Neuronal stem cell (in vitro differentiated cells): ENCODE measurements around the gene KSR2.

Experiments used
- DNase-seq: peaks from one replicate; pipeline ENCODE4 v3.0.0-alpha.2; 2013; ENCODE audit warnings: low spot score
- H2AFZ ChIP-seq: one replicate; pipeline ENCODE4 v1.6.1; 2013; ENCODE audit warnings: mild to moderate bottlenecking, low read length, inconsistent platforms
- H2AK5ac ChIP-seq: 2 replicates; pipeline ENCODE4 v1.6.1; 2013; ENCODE audit warnings: low read depth, mild to moderate bottlenecking, inconsistent platforms, low read length, moderate library complexity, mixed read lengths
- H2BK120ac ChIP-seq: 2 replicates; pipeline ENCODE4 v1.6.1; 2013; ENCODE audit warnings: low read depth, mild to moderate bottlenecking, inconsistent platforms, low read length, moderate library complexity, mixed read lengths
- H2BK12ac ChIP-seq: one replicate; pipeline ENCODE4 v1.6.1; 2013; ENCODE audit warnings: low read length, inconsistent platforms
- H2BK15ac ChIP-seq: 2 replicates; pipeline ENCODE4 v1.6.1; 2013; ENCODE audit warnings: mild to moderate bottlenecking, low read length, inconsistent platforms, mixed read lengths
- H2BK5ac ChIP-seq: one replicate; pipeline ENCODE4 v1.6.1; 2013; ENCODE audit warnings: inconsistent platforms, mild to moderate bottlenecking, low read length, moderate library complexity
- H3K14ac ChIP-seq: one replicate; pipeline ENCODE4 v1.6.1; 2013; ENCODE audit warnings: low read length, inconsistent platforms
- H3K18ac ChIP-seq: 2 replicates; pipeline ENCODE4 v1.6.1; 2013; ENCODE audit warnings: low read length, inconsistent platforms
- H3K23ac ChIP-seq: 2 replicates; pipeline ENCODE4 v1.6.1; 2013; ENCODE audit warnings: low read depth, mild to moderate bottlenecking, mixed read lengths, low read length, inconsistent platforms; ENCODE audit not compliant: poor library complexity
- H3K27ac ChIP-seq: replicated peaks from 3 replicates; pipeline ENCODE4 v1.5.1; 2013; ENCODE audit warnings: low read length, inconsistent platforms
- H3K27me3 ChIP-seq, 3 experiments: 2 replicates each; pipeline ENCODE4 v1.6.1; 2013; ENCODE audit warnings: low read length in 3 of 3, mild to moderate bottlenecking in 2 of 3, inconsistent platforms in 1 of 3, low read depth in 1 of 3, mixed read lengths in 1 of 3, moderate library complexity in 1 of 3; ENCODE audit not compliant: control insufficient read depth in 3 of 3, insufficient read depth in 3 of 3
- H3K36me3 ChIP-seq, 2 donors: replicated peaks in 1 of 2; 2 replicates each; pipeline ENCODE4 v1.6.1; 2013; ENCODE audit warnings: low read length in 2 of 2; ENCODE audit not compliant: control insufficient read depth in 2 of 2, insufficient read depth in 2 of 2
- H3K4ac ChIP-seq: 2 replicates; pipeline ENCODE4 v1.6.1; 2013; ENCODE audit warnings: inconsistent platforms, mild to moderate bottlenecking, low read length, moderate library complexity
- H3K4me1 ChIP-seq, 2 donors: 1 replicate in 1 of 2; 2 replicates in 1 of 2; pipeline ENCODE4 v1.6.1; 2013; ENCODE audit warnings: low read length in 2 of 2, low read depth in 1 of 2; ENCODE audit not compliant: control insufficient read depth in 2 of 2, insufficient read depth in 1 of 2
- H3K4me2 ChIP-seq: one replicate; pipeline ENCODE4 v1.6.1; 2013; ENCODE audit warnings: mild to moderate bottlenecking, low read length, inconsistent platforms; ENCODE audit not compliant: insufficient read depth, poor library complexity, severe bottlenecking
- H3K4me3 ChIP-seq, 2 donors: 2 replicates each; pipeline ENCODE4 v1.5.1; 2013; ENCODE audit warnings: low read length in 2 of 2, mild to moderate bottlenecking in 2 of 2, inconsistent platforms in 1 of 2, moderate library complexity in 1 of 2
- H3K79me1 ChIP-seq: one replicate; pipeline ENCODE4 v1.6.1; 2013; ENCODE audit warnings: low read depth, mild to moderate bottlenecking, inconsistent platforms, low read length, moderate library complexity
- H3K9ac ChIP-seq: one replicate; pipeline ENCODE4 v1.6.1; 2013; ENCODE audit warnings: mild to moderate bottlenecking, low read depth, low read length, inconsistent platforms; ENCODE audit not compliant: poor library complexity
- H3K9me3 ChIP-seq, 2 donors: replicated peaks in 1 of 2; 2 replicates each; pipeline versions ENCODE3 to v1.6.1; 2013; ENCODE audit warnings: low read length in 2 of 2, mild to moderate bottlenecking in 2 of 2, inconsistent platforms in 1 of 2, low read depth in 1 of 2, mixed read lengths in 1 of 2, moderate library complexity in 1 of 2; ENCODE audit not compliant: control insufficient read depth in 2 of 2, insufficient read depth in 1 of 2
- H4K8ac ChIP-seq: one replicate; pipeline ENCODE4 v1.6.1; 2013; ENCODE audit warnings: low read depth, mild to moderate bottlenecking, inconsistent platforms, low read length, moderate library complexity
- H4K91ac ChIP-seq: one replicate; pipeline ENCODE4 v1.6.1; 2013; ENCODE audit warnings: low read length, low read depth, mild to moderate bottlenecking, inconsistent platforms; ENCODE audit not compliant: poor library complexity
- WGBS, 2 donors: extraction: QIAGEN DNeasy Blood & Tissue Kit; methylation state at CpG; one replicate each; pipeline ENCODE4 v1.1.7; 2013; ENCODE audit warnings: missing lambda C conversion rate in 2 of 2, mixed read lengths in 1 of 2; ENCODE audit not compliant: insufficient read length in 2 of 2, insufficient replicate concordance in 1 of 2; ENCODE audit errors: extremely low coverage in 2 of 2; 5-methylcytosine and 5-hydroxymethylcytosine counted together

The KSR2 gene

GRCh38 chr12:117603316-117604113 lies 365.3 kb downstream of the KSR2 start:
- H3K79me1 ChIP-seq, result no peaks in the 10 kb centered on the region
- no peak overlapping the region for H3K9ac ChIP-seq
- H4K8ac ChIP-seq, result no peak overlapping the region
- no peaks in the 10 kb centered on the region for H3K36me3 ChIP-seq
- H3K4me3 ChIP-seq, result no peak overlapping the region
- H3K9me3 ChIP-seq, result no peaks in the 10 kb centered on the region
- H3K23ac ChIP-seq, result no peak overlapping the region
- no peak overlapping the region for H2BK5ac ChIP-seq
- no peak overlapping the region for H3K4ac ChIP-seq
- H3K4me2 ChIP-seq, result no peak overlapping the region
- H3K4me1 ChIP-seq, result peaks cover 0 to 2% of the 10 kb centered on the region in 2 donors
- no peak overlapping the region for H2AK5ac ChIP-seq
- H3K27me3 ChIP-seq, result no peaks in the 10 kb centered on the region
- no peak overlapping the region for H2AFZ ChIP-seq
- no peak overlapping the region for H2BK120ac ChIP-seq
- H4K91ac ChIP-seq, result no peak overlapping the region
- H2BK15ac ChIP-seq, result no peak overlapping the region
- H2BK12ac ChIP-seq, result no peak overlapping the region
- WGBS, 2 donors, result no CpG with 5 or more reads among the region's 4 CpGs
- no peak for DNase-seq
- no peak overlapping the region for H3K27ac ChIP-seq
- no peak overlapping the region for H3K14ac ChIP-seq
- H3K18ac ChIP-seq, result no peak overlapping the region

GRCh38 chr12:117599849-117600248 lies 368.9 kb downstream of the KSR2 start:
- peaks cover 0 to 2% of the 10 kb centered on the region in 2 donors for H3K4me1 ChIP-seq
- H3K18ac ChIP-seq, result peak overlapping the region; percentile 6
- H2BK12ac ChIP-seq, result no peak overlapping the region
- H2AFZ ChIP-seq, result no peak overlapping the region
- H2BK15ac ChIP-seq, result no peak overlapping the region
- H2BK120ac ChIP-seq, result no peak overlapping the region
- H3K4me3 ChIP-seq, result no peak overlapping the region
- no peak overlapping the region for H3K14ac ChIP-seq
- no peaks in the 10 kb centered on the region for H3K27me3 ChIP-seq
- no peak overlapping the region for H3K23ac ChIP-seq
- H3K4me2 ChIP-seq, result no peak overlapping the region
- H2AK5ac ChIP-seq, result no peak overlapping the region
- H4K91ac ChIP-seq, result no peak overlapping the region
- H3K79me1 ChIP-seq, result no peaks in the 10 kb centered on the region
- H3K36me3 ChIP-seq, result no peaks in the 10 kb centered on the region
- no peaks in the 10 kb centered on the region for H3K9me3 ChIP-seq
- no peak overlapping the region for H3K4ac ChIP-seq
- WGBS, 2 donors, result no CpG with 5 or more reads among the region's 5 CpGs
- no peak overlapping the region for H4K8ac ChIP-seq
- H2BK5ac ChIP-seq, result no peak overlapping the region
- H3K27ac ChIP-seq, result no peak overlapping the region
- H3K9ac ChIP-seq, result no peak overlapping the region
- DNase-seq, result no peak

GRCh38 chr12:117596968-117597367 lies 371.8 kb downstream of the KSR2 start:
- no peaks in the 10 kb centered on the region for H3K9me3 ChIP-seq
- H3K4me3 ChIP-seq, result no peak overlapping the region
- no peak overlapping the region for H3K9ac ChIP-seq
- H3K23ac ChIP-seq, result no peak overlapping the region
- peaks cover 0 to 2% of the 10 kb centered on the region in 2 donors for H3K4me1 ChIP-seq
- H2BK120ac ChIP-seq, result no peak overlapping the region
- no peaks in the 10 kb centered on the region for H3K79me1 ChIP-seq
- H3K27me3 ChIP-seq, result no peaks in the 10 kb centered on the region
- H4K91ac ChIP-seq, result no peak overlapping the region
- H2BK15ac ChIP-seq, result no peak overlapping the region
- no peak overlapping the region for H3K18ac ChIP-seq
- H3K4ac ChIP-seq, result no peak overlapping the region
- no peak overlapping the region for H3K14ac ChIP-seq
- WGBS, 2 donors, result no CpG with 5 or more reads among the region's 6 CpGs
- H4K8ac ChIP-seq, result no peak overlapping the region
- H2BK5ac ChIP-seq, result no peak overlapping the region
- no peak overlapping the region for H2AK5ac ChIP-seq
- no peak overlapping the region for H2BK12ac ChIP-seq
- H3K4me2 ChIP-seq, result no peak overlapping the region
- DNase-seq, result no peak
- no peak overlapping the region for H3K27ac ChIP-seq
- no peaks in the 10 kb centered on the region for H3K36me3 ChIP-seq
- no peak overlapping the region for H2AFZ ChIP-seq

GRCh38 chr12:117595751-117596150 lies 373.0 kb downstream of the KSR2 start:
- Histone ChIP-seq H3K27ac (no peak overlapping the region), H2AK5ac (no peak overlapping the region), H3K18ac (no peak overlapping the region), H3K4ac (no peak overlapping the region), H2BK15ac (no peak overlapping the region), H2BK5ac (no peak overlapping the region), H3K79me1 (no peaks in the 10 kb centered on the region), H3K14ac (no peak overlapping the region), H4K91ac (no peak overlapping the region), H3K36me3 (no peaks in the 10 kb centered on the region), H2BK120ac (no peak overlapping the region), H3K23ac (no peak overlapping the region), H3K4me1 (peaks cover 0 to 2% of the 10 kb centered on the region in 2 donors), H3K9me3 (no peaks in the 10 kb centered on the region), H3K9ac (no peak overlapping the region), H2AFZ (no peak overlapping the region), H2BK12ac (no peak overlapping the region), H3K4me2 (no peak overlapping the region), H4K8ac (no peak overlapping the region), H3K4me3 (no peak overlapping the region), H3K27me3 (no peaks in the 10 kb centered on the region)
- no CpG with 5 or more reads among the region's 1 CpG for WGBS, 2 donors
- no peak for DNase-seq
